K562 treated with DMSO at 1 percent for 48 hours (cell line): ENCODE data around the gene SUV39H1. TPM values are rescaled to one million over a fixed set of nuclear protein-coding genes. Genes with fewer than 3 reads are reported as not detected.

Experiments
- total RNA-seq: library from RNA; unstranded; fragments of 300-600 nt; gene quantifications from 2 replicates; pipeline ENCODE4 v1.2.3, GENCODE V29; 2022; ENCODE audit warnings: low replicate concordance; ENCODE audit errors: extremely low read depth

Gene SUV39H1
- total RNA-seq, result not detected in 2 replicates

DNA sequence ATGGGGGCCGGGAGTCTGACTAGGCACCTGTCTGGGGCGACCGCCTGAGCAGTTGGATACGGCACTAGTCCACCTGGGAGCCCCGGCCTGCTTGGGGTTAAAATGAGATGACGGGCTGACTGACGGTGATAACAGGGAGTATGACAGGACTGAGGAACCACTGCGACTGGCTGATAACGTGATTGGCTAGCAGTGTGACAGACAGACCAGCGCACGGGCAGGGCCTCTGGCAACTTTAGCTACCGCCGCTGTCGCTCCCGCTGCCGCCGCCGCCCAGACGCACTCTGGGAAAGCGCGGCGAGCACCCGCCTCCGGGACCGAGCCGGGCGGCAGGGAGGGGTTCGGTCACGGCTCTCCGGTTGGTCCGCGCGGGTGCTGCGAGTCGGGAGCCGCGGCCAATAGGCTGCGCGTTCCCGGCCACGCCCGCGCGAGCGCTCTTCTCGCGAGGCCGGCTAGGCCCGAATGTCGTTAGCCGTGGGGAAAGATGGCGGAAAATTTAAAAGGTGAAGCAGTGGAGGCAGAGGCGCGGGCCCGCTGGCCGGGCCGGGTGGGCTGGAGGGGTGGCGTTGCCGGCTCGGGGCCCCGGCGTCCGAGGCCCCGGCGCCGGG, at the start of gene SUV39H1:
Gene SUV39H1 (plus strand): TSS at position 434 of the 608 bp plus-strand sequence. CDS start 51 bp downstream, at position 485.

GRCh38 chrX:48683411-48683982, 13.0 kb upstream of the SUV39H1 start, which contains the start of gene WAS:
TSS of gene WAS (plus strand) at chrX:48683799. CDS start at chrX:48683854, 55 bp downstream.

Other genes with a start within 250 kb of the SUV39H1 start
- not detected in 2 replicates for gene SLC38A5, start 226.5 kb upstream of the SUV39H1 start, total RNA-seq
- gene FTSJ1, start 220.5 kb upstream of the SUV39H1 start, total RNA-seq, result not detected in 2 replicates
- not detected in 2 replicates for gene PORCN, start 187.7 kb upstream of the SUV39H1 start, total RNA-seq
- gene EBP, start 174.9 kb upstream of the SUV39H1 start, total RNA-seq, result not detected in 2 replicates
- gene TBC1D25, start 157.0 kb upstream of the SUV39H1 start, total RNA-seq, result not detected in 2 replicates
- gene RBM3, start 122.2 kb upstream of the SUV39H1 start, total RNA-seq, result not detected in 2 replicates
- gene WDR13, start 99.2 kb upstream of the SUV39H1 start, total RNA-seq, result not detected in 2 replicates
- not detected in 2 replicates for gene WAS, start 12.9 kb upstream of the SUV39H1 start, total RNA-seq
- gene GLOD5, start 65.0 kb downstream of the SUV39H1 start, total RNA-seq, result not detected in 2 replicates
- not detected in 2 replicates for gene GATA1, start 89.9 kb downstream of the SUV39H1 start, total RNA-seq
- not detected in 2 replicates for gene HDAC6, start 105.3 kb downstream of the SUV39H1 start, total RNA-seq
- not detected in 2 replicates for gene ERAS, start 129.8 kb downstream of the SUV39H1 start, total RNA-seq
- gene PCSK1N, start 138.9 kb downstream of the SUV39H1 start, total RNA-seq, result not detected in 2 replicates
- not detected in 2 replicates for gene TIMM17B, start 201.0 kb downstream of the SUV39H1 start, total RNA-seq
- gene PQBP1, start 201.2 kb downstream of the SUV39H1 start, total RNA-seq, result 606 TPM in 1 of 2 replicates, not detected in the other
- gene SLC35A2, start 214.9 kb downstream of the SUV39H1 start, total RNA-seq, result not detected in 2 replicates
- gene PIM2, start 222.3 kb downstream of the SUV39H1 start, total RNA-seq, result not detected in 2 replicates